Measurements from ENCODE around the gene DNAJC17.

Gene DNAJC17

GRCh38 chr15:40775740-40776536, 31.3 kb downstream of the DNAJC17 start:
- H3K9me3 ChIP-seq (ENCODE audit: control insufficient read depth in 2 of 2, low read length in 2 of 2) = no peaks in the 10 kb centered on the region
- peaks cover 50 to 54% of the 10 kb centered on the region in 2 donors for H3K36me3 ChIP-seq (ENCODE audit: control insufficient read depth in 2 of 2, insufficient read depth in 2 of 2, low read length in 2 of 2)
- H3K4me1 ChIP-seq (ENCODE audit: control insufficient read depth, insufficient read depth, low read length) = no peaks in the 10 kb centered on the region
- H3K4me3 ChIP-seq (ENCODE audit: low read length in 2 of 2) = no peak overlapping the region
- no peaks in the 10 kb centered on the region for H3K27me3 ChIP-seq (ENCODE audit: control insufficient read depth in 1 of 2, insufficient read depth in 2 of 2, low read length in 2 of 2)
- no peak overlapping the region for H3K27ac ChIP-seq (ENCODE audit: low read length)
- no peak overlapping the region for H3K9ac ChIP-seq (ENCODE audit: low read length in 2 of 2)

GRCh38 chr15:40775007-40775406, 32.3 kb downstream of the DNAJC17 start:
- Histone ChIP-seq H3K27ac (ENCODE audit: low read length) (no peak overlapping the region), H3K9me3 (ENCODE audit: control insufficient read depth in 2 of 2, low read length in 2 of 2) (no peaks in the 10 kb centered on the region), H3K9ac (ENCODE audit: low read length in 2 of 2) (no peak overlapping the region), H3K4me1 (ENCODE audit: control insufficient read depth, insufficient read depth, low read length) (no peaks in the 10 kb centered on the region), H3K27me3 (ENCODE audit: control insufficient read depth in 1 of 2, insufficient read depth in 2 of 2, low read length in 2 of 2) (no peaks in the 10 kb centered on the region), H3K4me3 (ENCODE audit: low read length in 2 of 2) (no peak overlapping the region), H3K36me3 (ENCODE audit: control insufficient read depth in 2 of 2, insufficient read depth in 2 of 2, low read length in 2 of 2) (peaks cover 50 to 54% of the 10 kb centered on the region in 2 donors)

GRCh38 chr15:40773902-40774301, 33.4 kb downstream of the DNAJC17 start:
- Histone ChIP-seq H3K27ac (ENCODE audit: low read length) (no peak overlapping the region), H3K9me3 (ENCODE audit: control insufficient read depth in 2 of 2, low read length in 2 of 2) (no peaks in the 10 kb centered on the region), H3K27me3 (ENCODE audit: control insufficient read depth in 1 of 2, insufficient read depth in 2 of 2, low read length in 2 of 2) (no peaks in the 10 kb centered on the region), H3K36me3 (ENCODE audit: control insufficient read depth in 2 of 2, insufficient read depth in 2 of 2, low read length in 2 of 2) (peaks cover 45 to 46% of the 10 kb centered on the region in 2 donors), H3K4me3 (ENCODE audit: low read length in 2 of 2) (no peak overlapping the region), H3K4me1 (ENCODE audit: control insufficient read depth, insufficient read depth, low read length) (peaks cover 7% of the 10 kb centered on the region), H3K9ac (ENCODE audit: low read length in 2 of 2) (no peak overlapping the region)

- Histone ChIP-seq H3K9me3 (ENCODE audit: control insufficient read depth in 2 of 2, low read length in 2 of 2) (no peaks in the 10 kb centered on the region), H3K27me3 (ENCODE audit: control insufficient read depth in 1 of 2, insufficient read depth in 2 of 2, low read length in 2 of 2) (no peaks in the 10 kb centered on the region), H3K9ac (ENCODE audit: low read length in 2 of 2) (no peak overlapping the region), H3K27ac (ENCODE audit: low read length) (no peak overlapping the region), H3K4me3 (ENCODE audit: low read length in 2 of 2) (no peak overlapping the region), H3K36me3 (ENCODE audit: control insufficient read depth in 2 of 2, insufficient read depth in 2 of 2, low read length in 2 of 2) (peaks cover 41 to 44% of the 10 kb centered on the region in 2 donors), H3K4me1 (ENCODE audit: control insufficient read depth, insufficient read depth, low read length) (peaks cover 8% of the 10 kb centered on the region)
Measured at GRCh38 chr15:40773496-40773895, 33.8 kb downstream of the DNAJC17 start.

- Histone ChIP-seq H3K4me1 (ENCODE audit: control insufficient read depth, insufficient read depth, low read length) (peaks cover 8% of the 10 kb centered on the region), H3K9me3 (ENCODE audit: control insufficient read depth in 2 of 2, low read length in 2 of 2) (no peaks in the 10 kb centered on the region), H3K9ac (ENCODE audit: low read length in 2 of 2) (no peak overlapping the region), H3K27me3 (ENCODE audit: control insufficient read depth in 1 of 2, insufficient read depth in 2 of 2, low read length in 2 of 2) (no peaks in the 10 kb centered on the region), H3K36me3 (ENCODE audit: control insufficient read depth in 2 of 2, insufficient read depth in 2 of 2, low read length in 2 of 2) (peaks cover 39 to 40% of the 10 kb centered on the region in 2 donors), H3K27ac (ENCODE audit: low read length) (no peak overlapping the region), H3K4me3 (ENCODE audit: low read length in 2 of 2) (no peak overlapping the region)
Measured at GRCh38 chr15:40772014-40772413, 35.3 kb downstream of the DNAJC17 start.

- H3K36me3 ChIP-seq (ENCODE audit: control insufficient read depth in 2 of 2, insufficient read depth in 2 of 2, low read length in 2 of 2) = peaks cover 32 to 33% of the 10 kb centered on the region in 2 donors
- no peak overlapping the region for H3K4me3 ChIP-seq (ENCODE audit: low read length in 2 of 2)
- no peak overlapping the region for H3K27ac ChIP-seq (ENCODE audit: low read length)
- H3K27me3 ChIP-seq (ENCODE audit: control insufficient read depth in 1 of 2, insufficient read depth in 2 of 2, low read length in 2 of 2) = no peaks in the 10 kb centered on the region
- no peak overlapping the region for H3K9ac ChIP-seq (ENCODE audit: low read length in 2 of 2)
- peaks cover 8% of the 10 kb centered on the region for H3K4me1 ChIP-seq (ENCODE audit: control insufficient read depth, insufficient read depth, low read length)
- no peaks in the 10 kb centered on the region for H3K9me3 ChIP-seq (ENCODE audit: control insufficient read depth in 2 of 2, low read length in 2 of 2)
Measured at GRCh38 chr15:40771242-40771641, 36.0 kb downstream of the DNAJC17 start.

GRCh38 chr15:40770147-40770721, 37.0 kb downstream of the DNAJC17 start:
- Histone ChIP-seq H3K4me3 (ENCODE audit: low read length in 2 of 2) (no peak overlapping the region), H3K36me3 (ENCODE audit: control insufficient read depth in 2 of 2, insufficient read depth in 2 of 2, low read length in 2 of 2) (peaks cover 23 to 25% of the 10 kb centered on the region in 2 donors), H3K9me3 (ENCODE audit: control insufficient read depth in 2 of 2, low read length in 2 of 2) (no peaks in the 10 kb centered on the region), H3K9ac (ENCODE audit: low read length in 2 of 2) (no peak overlapping the region), H3K27ac (ENCODE audit: low read length) (no peak overlapping the region), H3K27me3 (ENCODE audit: control insufficient read depth in 1 of 2, insufficient read depth in 2 of 2, low read length in 2 of 2) (no peaks in the 10 kb centered on the region), H3K4me1 (ENCODE audit: control insufficient read depth, insufficient read depth, low read length) (peaks cover 8% of the 10 kb centered on the region)

GRCh38 chr15:40769274-40770146, 37.8 kb downstream of the DNAJC17 start, which contains the start of gene C15orf62:
C15orf62 (plus strand) TSS chr15:40769980; CDS start chr15:40770496, 516 bp downstream.
- H3K9ac ChIP-seq (ENCODE audit: low read length in 2 of 2) = no peak within 1 kb of the TSS
- no peaks in the 10 kb centered on the region for H3K9me3 ChIP-seq (ENCODE audit: control insufficient read depth in 2 of 2, low read length in 2 of 2)
- H3K36me3 ChIP-seq (ENCODE audit: control insufficient read depth in 2 of 2, insufficient read depth in 2 of 2, low read length in 2 of 2) = peaks cover 16 to 18% of the 10 kb centered on the region in 2 donors
- peaks cover 12% of the 10 kb centered on the region for H3K4me1 ChIP-seq (ENCODE audit: control insufficient read depth, insufficient read depth, low read length)
- H3K27me3 ChIP-seq (ENCODE audit: control insufficient read depth in 1 of 2, insufficient read depth in 2 of 2, low read length in 2 of 2) = no peaks in the 10 kb centered on the region
- H3K4me3 ChIP-seq (ENCODE audit: low read length in 2 of 2) = no peak within 1 kb of the TSS
- no peak within 1 kb of the TSS for H3K27ac ChIP-seq (ENCODE audit: low read length)

- Histone ChIP-seq H3K27me3 (ENCODE audit: control insufficient read depth in 1 of 2, insufficient read depth in 2 of 2, low read length in 2 of 2) (no peaks in the 10 kb centered on the region), H3K36me3 (ENCODE audit: control insufficient read depth in 2 of 2, insufficient read depth in 2 of 2, low read length in 2 of 2) (peaks cover 10% of the 10 kb centered on the region in 2 donors), H3K9ac (ENCODE audit: low read length in 2 of 2) (no peak overlapping the region), H3K27ac (ENCODE audit: low read length) (no peak overlapping the region), H3K9me3 (ENCODE audit: control insufficient read depth in 2 of 2, low read length in 2 of 2) (no peaks in the 10 kb centered on the region), H3K4me1 (ENCODE audit: control insufficient read depth, insufficient read depth, low read length) (peaks cover 20% of the 10 kb centered on the region), H3K4me3 (ENCODE audit: low read length in 2 of 2) (no peak overlapping the region)
Measured at GRCh38 chr15:40768521-40769273, 38.6 kb downstream of the DNAJC17 start.

Measured in stomach smooth muscle (tissue), 2 donors.